Measurements from ENCODE around the gene NFATC1.

DNA sequence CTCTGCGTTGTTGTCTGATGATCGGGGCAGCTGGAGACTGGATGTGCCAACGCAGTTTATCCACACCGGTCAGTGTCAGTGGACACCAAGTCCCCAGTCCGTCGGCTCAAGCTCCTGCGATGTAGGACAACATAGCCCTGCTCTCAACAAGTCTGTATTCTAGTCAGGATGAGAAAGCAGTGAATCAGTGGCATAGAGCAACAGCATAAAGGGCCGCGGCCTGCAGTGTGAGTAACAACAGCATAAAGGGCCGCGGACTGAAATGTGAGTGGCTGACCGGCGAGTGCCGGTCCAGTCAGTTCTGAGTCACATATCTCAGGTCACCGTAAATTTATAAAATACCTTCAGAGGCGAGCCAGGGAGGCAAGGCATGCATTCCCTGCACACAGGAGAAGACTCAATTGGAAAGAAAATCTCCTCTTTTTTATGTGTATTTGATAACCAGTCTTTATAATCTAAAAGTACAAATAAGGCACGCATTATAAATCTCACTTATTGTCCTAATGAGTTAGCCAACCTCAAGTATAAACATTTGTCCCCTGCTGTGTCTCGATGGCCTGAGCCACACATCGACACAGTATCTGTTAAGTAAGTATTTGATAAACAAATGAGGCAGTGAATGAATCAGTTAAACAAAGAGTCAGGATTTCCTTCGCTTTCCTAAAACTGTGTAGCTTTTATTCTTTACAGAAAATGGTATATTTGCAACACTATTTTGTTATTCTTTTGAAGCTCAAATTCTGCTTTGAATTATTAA lies 33.8 kb upstream of the NFATC1 start:
- TF ChIP-seq, protein P1, sequence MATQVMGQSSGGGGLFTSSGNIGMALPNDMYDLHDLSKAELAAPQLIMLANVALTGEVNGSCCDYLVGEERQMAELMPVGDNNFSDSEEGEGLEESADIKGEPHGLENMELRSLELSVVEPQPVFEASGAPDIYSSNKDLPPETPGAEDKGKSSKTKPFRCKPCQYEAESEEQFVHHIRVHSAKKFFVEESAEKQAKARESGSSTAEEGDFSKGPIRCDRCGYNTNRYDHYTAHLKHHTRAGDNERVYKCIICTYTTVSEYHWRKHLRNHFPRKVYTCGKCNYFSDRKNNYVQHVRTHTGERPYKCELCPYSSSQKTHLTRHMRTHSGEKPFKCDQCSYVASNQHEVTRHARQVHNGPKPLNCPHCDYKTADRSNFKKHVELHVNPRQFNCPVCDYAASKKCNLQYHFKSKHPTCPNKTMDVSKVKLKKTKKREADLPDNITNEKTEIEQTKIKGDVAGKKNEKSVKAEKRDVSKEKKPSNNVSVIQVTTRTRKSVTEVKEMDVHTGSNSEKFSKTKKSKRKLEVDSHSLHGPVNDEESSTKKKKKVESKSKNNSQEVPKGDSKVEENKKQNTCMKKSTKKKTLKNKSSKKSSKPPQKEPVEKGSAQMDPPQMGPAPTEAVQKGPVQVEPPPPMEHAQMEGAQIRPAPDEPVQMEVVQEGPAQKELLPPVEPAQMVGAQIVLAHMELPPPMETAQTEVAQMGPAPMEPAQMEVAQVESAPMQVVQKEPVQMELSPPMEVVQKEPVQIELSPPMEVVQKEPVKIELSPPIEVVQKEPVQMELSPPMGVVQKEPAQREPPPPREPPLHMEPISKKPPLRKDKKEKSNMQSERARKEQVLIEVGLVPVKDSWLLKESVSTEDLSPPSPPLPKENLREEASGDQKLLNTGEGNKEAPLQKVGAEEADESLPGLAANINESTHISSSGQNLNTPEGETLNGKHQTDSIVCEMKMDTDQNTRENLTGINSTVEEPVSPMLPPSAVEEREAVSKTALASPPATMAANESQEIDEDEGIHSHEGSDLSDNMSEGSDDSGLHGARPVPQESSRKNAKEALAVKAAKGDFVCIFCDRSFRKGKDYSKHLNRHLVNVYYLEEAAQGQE (IDR thresholded peaks at IDR 0.05; ENCODE audit: insufficient read depth in 1 of 2, low read depth in 2 of 2, low read length in 2 of 2) = no peak
- TF ChIP-seq POLR2AphosphoS5 (IDR thresholded peaks at IDR 0.05; ENCODE audit: low read depth, low read length) (no peak), TAF1 (IDR thresholded peaks at IDR 0.05; ENCODE audit: borderline replicate concordance, insufficient read depth, low read length) (no peak), FOXP2 (optimal IDR thresholded peaks at IDR 0.05; ENCODE audit: borderline replicate concordance, extremely low read depth, extremely low read length, insufficient read depth) (no peak)
